B cell (primary cell): ENCODE data around the gene RAPH1.

Experiments used
- EZH2 ChIP-seq: IDR thresholded peaks from 2 replicates; pipeline ENCODE4 v1.6.1; 2012; ENCODE audit warnings: borderline replicate concordance, low read depth, mild to moderate bottlenecking, moderate library complexity, low read length; ENCODE audit not compliant: insufficient read depth, poor library complexity, severe bottlenecking
- TF ChIP-seq, protein P1 (sequence below): fragments of 200-600 bp; IDR thresholded peaks from one replicate; pipeline ENCODE4 v1.8.0; 2022; ENCODE audit warnings: antibody characterized with exemption, mild to moderate bottlenecking

DNA sequence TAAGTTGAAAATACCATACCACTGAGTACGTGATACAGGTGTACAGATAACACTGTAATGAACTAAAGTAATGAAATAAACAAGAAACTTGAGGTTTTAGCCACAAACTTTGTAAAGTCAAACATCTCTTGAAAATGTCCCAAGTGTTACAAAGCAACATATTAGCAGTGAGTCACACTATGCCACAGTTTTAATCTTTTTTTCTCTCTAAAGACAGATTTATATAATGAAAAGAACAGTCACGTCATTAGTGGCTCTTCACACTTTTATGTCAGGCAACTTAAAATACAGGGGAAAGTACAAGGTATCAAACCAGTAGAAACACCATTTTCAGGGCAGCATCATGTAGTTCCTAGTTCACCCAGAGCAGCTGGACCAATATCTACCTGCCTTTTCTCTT is 42.1 kb downstream of the RAPH1 start:
- TF ChIP-seq, protein P1, sequence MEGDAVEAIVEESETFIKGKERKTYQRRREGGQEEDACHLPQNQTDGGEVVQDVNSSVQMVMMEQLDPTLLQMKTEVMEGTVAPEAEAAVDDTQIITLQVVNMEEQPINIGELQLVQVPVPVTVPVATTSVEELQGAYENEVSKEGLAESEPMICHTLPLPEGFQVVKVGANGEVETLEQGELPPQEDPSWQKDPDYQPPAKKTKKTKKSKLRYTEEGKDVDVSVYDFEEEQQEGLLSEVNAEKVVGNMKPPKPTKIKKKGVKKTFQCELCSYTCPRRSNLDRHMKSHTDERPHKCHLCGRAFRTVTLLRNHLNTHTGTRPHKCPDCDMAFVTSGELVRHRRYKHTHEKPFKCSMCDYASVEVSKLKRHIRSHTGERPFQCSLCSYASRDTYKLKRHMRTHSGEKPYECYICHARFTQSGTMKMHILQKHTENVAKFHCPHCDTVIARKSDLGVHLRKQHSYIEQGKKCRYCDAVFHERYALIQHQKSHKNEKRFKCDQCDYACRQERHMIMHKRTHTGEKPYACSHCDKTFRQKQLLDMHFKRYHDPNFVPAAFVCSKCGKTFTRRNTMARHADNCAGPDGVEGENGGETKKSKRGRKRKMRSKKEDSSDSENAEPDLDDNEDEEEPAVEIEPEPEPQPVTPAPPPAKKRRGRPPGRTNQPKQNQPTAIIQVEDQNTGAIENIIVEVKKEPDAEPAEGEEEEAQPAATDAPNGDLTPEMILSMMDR = no peak
- no peak for TF ChIP-seq EZH2
